ENCODE measurements around the gene SYT1.

DNA sequence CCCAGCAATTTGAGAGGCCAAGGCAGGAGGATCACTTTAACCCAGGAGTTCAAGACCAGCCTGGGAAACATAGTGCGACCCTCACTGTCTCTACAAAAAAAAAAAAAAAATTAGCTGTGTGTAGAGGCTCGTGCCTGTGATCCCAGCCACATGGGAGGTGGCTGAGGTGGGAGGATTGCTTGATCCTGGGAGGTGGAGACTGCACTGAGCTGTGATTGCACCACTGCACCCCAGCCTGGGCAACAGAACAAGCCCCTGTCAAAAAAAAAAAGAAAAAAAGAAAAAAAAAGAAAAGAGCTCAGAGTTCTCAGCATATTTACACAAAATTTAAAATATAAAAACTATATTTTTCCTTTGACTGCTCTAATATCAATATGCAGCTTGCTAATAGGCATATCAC lies 260.8 kb downstream of the SYT1 start:
- TF ChIP-seq, protein P1, sequence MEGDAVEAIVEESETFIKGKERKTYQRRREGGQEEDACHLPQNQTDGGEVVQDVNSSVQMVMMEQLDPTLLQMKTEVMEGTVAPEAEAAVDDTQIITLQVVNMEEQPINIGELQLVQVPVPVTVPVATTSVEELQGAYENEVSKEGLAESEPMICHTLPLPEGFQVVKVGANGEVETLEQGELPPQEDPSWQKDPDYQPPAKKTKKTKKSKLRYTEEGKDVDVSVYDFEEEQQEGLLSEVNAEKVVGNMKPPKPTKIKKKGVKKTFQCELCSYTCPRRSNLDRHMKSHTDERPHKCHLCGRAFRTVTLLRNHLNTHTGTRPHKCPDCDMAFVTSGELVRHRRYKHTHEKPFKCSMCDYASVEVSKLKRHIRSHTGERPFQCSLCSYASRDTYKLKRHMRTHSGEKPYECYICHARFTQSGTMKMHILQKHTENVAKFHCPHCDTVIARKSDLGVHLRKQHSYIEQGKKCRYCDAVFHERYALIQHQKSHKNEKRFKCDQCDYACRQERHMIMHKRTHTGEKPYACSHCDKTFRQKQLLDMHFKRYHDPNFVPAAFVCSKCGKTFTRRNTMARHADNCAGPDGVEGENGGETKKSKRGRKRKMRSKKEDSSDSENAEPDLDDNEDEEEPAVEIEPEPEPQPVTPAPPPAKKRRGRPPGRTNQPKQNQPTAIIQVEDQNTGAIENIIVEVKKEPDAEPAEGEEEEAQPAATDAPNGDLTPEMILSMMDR (conservative IDR thresholded peaks at IDR 0.05 in 1 of 2, IDR thresholded peaks at IDR 0.05 in 1 of 2; ENCODE audit: low read depth in 1 of 2, low read length in 2 of 2): no peak
- TF ChIP-seq EZH2 (IDR thresholded peaks at IDR 0.05; ENCODE audit: low read length, missing control alignments): no peak
